HAP-1 (cell line): Measurements from ENCODE around the gene EPHB2.

ENCODE experiments used
- DNase-seq, 2 experiments: peaks; one replicate each; pipeline ENCODE4 v3.0.0-alpha.2; 2016 to 2020; ENCODE audit warnings: low spot score in 2 of 2
- H3K27me3 ChIP-seq: fragments of 250-450 bp; sonication (Bioruptor Pico); 2 replicates; pipeline ENCODE4 v1.5.1; 2020; ENCODE audit warnings: low read depth, mild to moderate bottlenecking, moderate library complexity
- H3K36me3 ChIP-seq: fragments of 250-450 bp; sonication (Bioruptor Pico); replicated peaks from 2 replicates; pipeline ENCODE4 v1.5.1; 2020; ENCODE audit warnings: mild to moderate bottlenecking
- H3K4me1 ChIP-seq: fragments of 250-450 bp; sonication (Bioruptor Pico); 2 replicates; pipeline ENCODE4 v1.5.1; 2020; ENCODE audit warnings: mild to moderate bottlenecking
- H3K4me3 ChIP-seq: fragments of 250-450 bp; sonication (Bioruptor Pico); 2 replicates; pipeline ENCODE4 v1.5.1; 2020; ENCODE audit warnings: mild to moderate bottlenecking, moderate library complexity
- H3K9me3 ChIP-seq: fragments of 250-450 bp; sonication (Bioruptor Pico); 2 replicates; pipeline ENCODE4 v1.5.1; 2020; ENCODE audit warnings: mild to moderate bottlenecking, moderate library complexity
- in situ Hi-C: fragments of 300-500 bp; cut with MboI; formaldehyde crosslinking; loops from 3 replicates; pipeline ENCODE4 v1.14.3; 2020; ENCODE audit warnings: low sequenced_read_pairs, inconsistent platforms, mixed read lengths

Gene EPHB2

GRCh38 chr1:22791831-22792347 is 81.2 kb downstream of the EPHB2 start:
- H3K36me3 ChIP-seq: no peaks in the 10 kb centered on the region
- in situ Hi-C loops: no loop called here
- no peaks in the 10 kb centered on the region for H3K9me3 ChIP-seq
- no peaks in the 10 kb centered on the region for H3K27me3 ChIP-seq
- peaks cover 4% of the 10 kb centered on the region; the same call in 1 of the 2 replicates for H3K4me1 ChIP-seq
- no peak overlapping the region for H3K4me3 ChIP-seq
- DNase-seq: no peak

DNA sequence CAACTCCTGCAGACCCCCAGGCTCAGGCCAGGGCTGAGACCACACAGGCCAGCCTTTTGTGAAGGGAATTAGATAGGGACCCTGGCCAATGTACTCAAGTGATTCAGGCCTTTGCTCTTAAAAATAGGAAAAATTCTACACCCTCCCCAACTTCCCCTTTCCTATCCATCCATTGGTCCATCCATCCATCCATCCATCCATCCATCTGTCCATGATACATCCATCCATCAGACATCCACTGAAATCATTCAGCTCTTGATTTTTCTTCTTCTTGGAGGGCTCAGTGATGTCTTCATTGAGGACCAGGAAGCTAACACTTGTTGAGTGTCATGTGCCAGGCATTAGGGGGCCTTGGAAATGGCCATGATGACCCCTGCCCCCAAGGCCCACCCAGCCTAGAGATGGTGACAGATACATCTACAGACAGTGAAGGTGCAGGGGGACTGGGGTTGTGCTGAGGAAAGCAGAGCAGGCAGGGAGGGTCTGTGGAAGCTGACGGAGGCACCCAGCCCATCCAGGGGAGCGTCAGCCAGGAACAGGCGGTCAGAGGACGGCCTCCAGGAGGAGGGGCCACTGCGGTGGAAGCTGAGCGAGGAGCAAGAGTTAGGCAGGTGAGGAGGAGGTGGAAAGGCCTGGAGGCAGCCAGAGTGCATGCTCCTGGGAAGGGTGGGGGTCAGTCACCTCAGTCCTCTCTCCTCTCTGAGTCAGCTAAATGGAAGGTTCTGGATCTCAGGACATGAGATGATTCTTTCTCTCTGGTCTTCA is 81.9 kb downstream of the EPHB2 start:
- in situ Hi-C loops: no loop called here
- no peak overlapping the region for H3K4me3 ChIP-seq
- H3K27me3 ChIP-seq: no peaks in the 10 kb centered on the region
- H3K4me1 ChIP-seq: peaks cover 4% of the 10 kb centered on the region; the same call in 1 of the 2 replicates
- DNase-seq: no peak
- H3K36me3 ChIP-seq: no peaks in the 10 kb centered on the region
- H3K9me3 ChIP-seq: no peaks in the 10 kb centered on the region

DNA sequence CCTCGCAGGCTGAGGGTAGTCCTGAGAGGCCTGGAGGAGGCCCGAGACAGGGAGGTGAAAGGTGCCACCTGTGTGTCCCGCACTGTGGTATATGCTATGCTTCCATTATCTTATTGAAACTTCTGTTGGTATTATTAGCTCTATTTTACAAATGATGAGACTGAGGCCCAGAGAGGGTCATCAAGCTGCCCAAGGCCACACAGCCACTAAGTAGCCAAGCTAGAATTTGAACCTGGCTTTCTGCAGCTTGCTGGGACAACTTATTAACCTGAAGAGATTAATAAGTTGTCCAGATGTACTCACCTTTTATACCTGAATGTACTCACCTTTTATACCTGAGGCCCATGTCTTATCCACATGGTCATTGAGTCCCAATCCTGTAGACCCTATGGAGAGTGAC is 83.0 kb downstream of the EPHB2 start:
- no peaks in the 10 kb centered on the region for H3K27me3 ChIP-seq

DNA sequence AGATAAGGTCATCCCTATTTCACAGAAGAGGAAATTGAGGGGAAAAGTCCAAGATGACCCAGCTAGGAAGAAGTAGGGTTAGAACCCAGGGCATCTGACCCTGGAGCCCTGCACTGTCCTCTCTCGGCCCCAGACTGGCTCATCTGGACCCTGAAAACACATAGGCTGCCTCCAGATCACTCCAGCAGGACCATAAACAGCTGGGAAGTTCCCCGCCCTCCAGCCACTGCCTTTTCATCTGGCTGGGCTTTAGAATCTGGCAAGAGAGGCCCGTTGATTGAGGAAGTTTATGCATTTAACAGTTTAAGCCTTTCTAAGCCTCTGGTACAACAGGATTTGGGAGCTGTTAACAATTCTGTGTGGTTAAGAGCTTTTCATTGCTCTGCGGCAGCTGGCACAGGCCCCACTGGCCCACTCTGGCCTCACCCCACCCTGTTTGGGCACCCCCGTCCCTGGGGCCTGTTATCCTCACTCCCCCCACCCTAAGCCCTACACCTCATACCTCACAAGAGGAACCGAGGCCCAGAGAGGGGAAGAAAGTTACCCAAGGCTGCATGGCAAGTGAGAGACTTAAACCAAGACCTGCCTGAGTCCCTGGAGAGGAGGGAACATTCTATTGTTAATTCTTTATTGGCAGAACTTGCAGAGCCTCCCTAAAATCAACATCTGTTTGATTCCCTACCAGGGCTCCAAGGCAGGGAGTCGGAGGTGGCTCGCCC is 84.2 kb downstream of the EPHB2 start:
- no peaks in the 10 kb centered on the region for H3K9me3 ChIP-seq
- DNase-seq: peak in 1 of 2 experiments; percentile 35
- peaks cover 4% of the 10 kb centered on the region; the same call in 1 of the 2 replicates for H3K4me1 ChIP-seq
- no peaks in the 10 kb centered on the region for H3K27me3 ChIP-seq
- H3K36me3 ChIP-seq: no peaks in the 10 kb centered on the region
- H3K4me3 ChIP-seq: no peak overlapping the region
- in situ Hi-C loops: no loop called here

More for the DNA sequence above, 83.0 kb downstream of the EPHB2 start:
- no peaks in the 10 kb centered on the region for H3K9me3 ChIP-seq
- no peak for DNase-seq
- H3K4me1 ChIP-seq: peaks cover 4% of the 10 kb centered on the region; the same call in 1 of the 2 replicates
- H3K36me3 ChIP-seq: no peaks in the 10 kb centered on the region
- H3K4me3 ChIP-seq: no peak overlapping the region
- in situ Hi-C loops: no loop called here

DNA sequence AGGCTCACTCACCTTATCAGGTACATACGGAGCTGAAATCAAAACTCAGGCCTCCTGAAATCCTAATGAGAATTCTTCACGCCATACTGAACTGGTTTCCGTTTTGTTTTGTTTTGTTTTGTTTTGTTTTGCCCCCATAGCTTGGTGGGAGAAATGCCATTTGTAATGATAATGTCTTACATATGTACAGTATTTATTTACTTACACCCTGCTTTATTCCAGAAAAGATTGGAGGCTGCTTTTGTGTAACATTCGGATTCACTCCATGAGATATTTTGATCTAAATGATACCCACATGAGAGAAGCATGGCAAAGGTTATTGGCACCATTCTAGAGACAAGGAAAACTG is 84.7 kb downstream of the EPHB2 start:
- H3K4me3 ChIP-seq: no peak overlapping the region
- H3K36me3 ChIP-seq: no peaks in the 10 kb centered on the region
- in situ Hi-C loops: no loop called here
- H3K4me1 ChIP-seq: peaks cover 4% of the 10 kb centered on the region; the same call in 1 of the 2 replicates
- H3K27me3 ChIP-seq: no peaks in the 10 kb centered on the region
- no peaks in the 10 kb centered on the region for H3K9me3 ChIP-seq
- DNase-seq: no peak

GRCh38 chr1:22796642-22797041 is 86.0 kb downstream of the EPHB2 start:
- Histone ChIP-seq H3K4me3 (no peak overlapping the region), H3K9me3 (no peaks in the 10 kb centered on the region), H3K36me3 (no peaks in the 10 kb centered on the region), H3K27me3 (no peaks in the 10 kb centered on the region), H3K4me1 (peaks cover 4% of the 10 kb centered on the region; the same call in 1 of the 2 replicates)
- DNase-seq: no peak
- in situ Hi-C loops: no loop called here

GRCh38 chr1:22798083-22798482 is 87.4 kb downstream of the EPHB2 start:
- no peaks in the 10 kb centered on the region for H3K9me3 ChIP-seq
- no peak for DNase-seq
- in situ Hi-C loops: no loop called here

DNA sequence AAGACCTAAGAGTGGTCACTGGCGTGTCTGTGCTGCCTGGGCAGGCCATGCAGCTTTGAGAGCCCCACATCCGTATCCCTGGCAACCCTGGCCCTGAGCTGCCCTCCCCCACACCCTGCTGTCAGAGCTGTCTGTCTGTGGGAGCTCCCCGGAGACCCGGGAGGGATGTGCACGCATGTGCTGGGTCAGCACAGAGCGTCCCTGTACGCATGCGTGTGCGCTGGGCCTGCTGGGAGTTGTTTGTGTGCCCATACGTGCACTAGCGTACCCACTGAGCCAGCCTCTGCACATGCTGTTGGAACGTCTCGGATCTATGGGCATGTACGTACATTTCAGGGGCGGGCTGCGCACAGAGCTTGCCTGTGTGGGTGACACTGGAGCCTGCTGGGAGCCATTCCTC is 89.3 kb downstream of the EPHB2 start:
- H3K4me1 ChIP-seq: peaks cover 2% of the 10 kb centered on the region; the same call in 1 of the 2 replicates
- H3K27me3 ChIP-seq: no peaks in the 10 kb centered on the region
- DNase-seq: no peak
- in situ Hi-C loops: no loop called here
- H3K9me3 ChIP-seq: no peaks in the 10 kb centered on the region
- H3K4me3 ChIP-seq: no peak overlapping the region
- H3K36me3 ChIP-seq: no peaks in the 10 kb centered on the region

More at GRCh38 chr1:22798083-22798482, 87.4 kb downstream of the EPHB2 start:
- Histone ChIP-seq H3K36me3 (no peaks in the 10 kb centered on the region), H3K27me3 (no peaks in the 10 kb centered on the region), H3K4me1 (peaks cover 4% of the 10 kb centered on the region; the same call in 1 of the 2 replicates), H3K4me3 (no peak overlapping the region)

GRCh38 chr1:22800629-22801028 is 90.0 kb downstream of the EPHB2 start:
- no peaks in the 10 kb centered on the region for H3K4me1 ChIP-seq
- no peaks in the 10 kb centered on the region for H3K9me3 ChIP-seq
- no peak overlapping the region for H3K4me3 ChIP-seq
- in situ Hi-C loops: no loop called here
- no peaks in the 10 kb centered on the region for H3K27me3 ChIP-seq
- H3K36me3 ChIP-seq: no peaks in the 10 kb centered on the region
- DNase-seq: no peak

DNA sequence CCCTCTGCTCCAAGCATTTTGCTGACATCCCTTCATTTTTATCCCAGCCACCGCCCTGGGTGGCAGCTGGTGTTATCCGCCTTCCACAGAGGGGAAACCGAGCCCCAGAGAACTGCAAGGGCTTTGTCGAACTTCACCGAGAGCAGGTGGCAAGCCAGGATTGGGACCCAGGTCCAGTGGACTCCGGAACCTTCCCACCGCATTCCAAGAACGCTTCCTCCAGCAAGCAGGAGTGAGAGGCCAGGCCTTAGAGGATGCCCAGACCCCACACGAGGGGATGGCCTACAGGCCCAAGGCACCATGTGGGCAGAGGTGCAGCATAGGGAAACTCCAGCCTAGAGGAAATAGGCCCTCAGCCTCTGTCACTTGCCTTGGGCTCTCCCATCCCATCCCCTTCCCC is 90.7 kb downstream of the EPHB2 start:
- in situ Hi-C loops: no loop called here

DNA sequence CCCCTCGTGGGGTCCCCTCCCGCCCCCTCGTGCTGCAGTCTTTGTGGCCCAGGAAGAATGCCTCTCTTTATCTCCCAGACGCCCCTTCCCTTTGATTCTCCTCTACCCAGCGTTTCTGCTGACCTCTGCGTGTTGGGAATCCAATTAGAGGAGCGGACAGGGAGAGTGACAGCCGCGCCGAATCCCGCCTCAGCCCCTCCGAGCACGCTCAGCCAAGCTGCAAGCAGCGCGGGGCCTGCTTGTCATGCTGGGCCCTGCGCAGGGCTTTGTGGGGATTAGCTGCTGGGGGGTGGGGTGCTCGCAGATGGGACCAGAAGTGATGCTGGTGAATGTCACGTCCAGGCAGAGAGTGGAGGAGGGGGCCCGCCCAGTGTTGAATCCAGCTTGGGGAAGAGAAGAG is 91.1 kb downstream of the EPHB2 start:
- in situ Hi-C loops: no loop called here
- no peaks in the 10 kb centered on the region for H3K9me3 ChIP-seq
- H3K4me3 ChIP-seq: no peak overlapping the region
- no peaks in the 10 kb centered on the region for H3K4me1 ChIP-seq
- no peaks in the 10 kb centered on the region for H3K27me3 ChIP-seq
- no peak for DNase-seq
- H3K36me3 ChIP-seq: no peaks in the 10 kb centered on the region

More for the DNA sequence above, 90.7 kb downstream of the EPHB2 start:
- Histone ChIP-seq H3K4me3 (no peak overlapping the region), H3K27me3 (no peaks in the 10 kb centered on the region), H3K36me3 (no peaks in the 10 kb centered on the region), H3K4me1 (no peaks in the 10 kb centered on the region), H3K9me3 (no peaks in the 10 kb centered on the region)
- no peak for DNase-seq

- DNase-seq: no peak
- no peaks in the 10 kb centered on the region for H3K36me3 ChIP-seq
- no peak overlapping the region for H3K4me3 ChIP-seq
- no peaks in the 10 kb centered on the region for H3K4me1 ChIP-seq
- H3K27me3 ChIP-seq: no peaks in the 10 kb centered on the region
- no peaks in the 10 kb centered on the region for H3K9me3 ChIP-seq
- in situ Hi-C loops: no loop called here
Observed at GRCh38 chr1:22803833-22804232, 93.2 kb downstream of the EPHB2 start.

- Histone ChIP-seq H3K9me3 (no peaks in the 10 kb centered on the region), H3K4me1 (no peaks in the 10 kb centered on the region), H3K36me3 (no peaks in the 10 kb centered on the region), H3K4me3 (no peak overlapping the region), H3K27me3 (no peaks in the 10 kb centered on the region)
- in situ Hi-C loops: no loop called here
- DNase-seq: no peak
Observed at GRCh38 chr1:22804406-22804805, 93.8 kb downstream of the EPHB2 start.
